Measurements from ENCODE around the gene STK36.

- no peak for TF ChIP-seq CTCF (conservative IDR thresholded peaks at IDR 0.05; ENCODE audit: low read length)
- TF ChIP-seq EZH2phosphoT487 (IDR thresholded peaks at IDR 0.05; ENCODE audit: borderline replicate concordance, low read depth, low read length), result no peak
Measured at GRCh38 chr2:218642121-218642656, 29.7 kb upstream of the STK36 start.
